Measurements from ENCODE around the gene GTF3C5. TPM values are rescaled to one million over a fixed set of nuclear protein-coding genes. Genes with fewer than 3 reads are reported as not detected.
"Not testable (repeated sequence)": the region's sequence is repeated elsewhere in the genome, so short reads cannot be mapped to it uniquely, and the experiment has no call there.

GTF3C5 gene
- total RNA-seq, 1 experiment from 2014 or later: 90.7 TPM

GRCh38 chr9:133067813-133068212, 37.0 kb downstream of the GTF3C5 start:
- DNase-seq (ENCODE audit: low read depth): no peak

GRCh38 chr9:133068431-133068830, 37.6 kb downstream of the GTF3C5 start:
- not testable (repeated sequence) for DNase-seq (ENCODE audit: low read depth)

GRCh38 chr9:133070500-133070961, 39.7 kb downstream of the GTF3C5 start:
- DNase-seq (ENCODE audit: low read depth): not testable (repeated sequence)

GRCh38 chr9:133070985-133071384, 40.2 kb downstream of the GTF3C5 start:
- not testable (repeated sequence) for DNase-seq (ENCODE audit: low read depth)

- DNase-seq (ENCODE audit: low read depth): no peak
These were observed 40.8 kb downstream of the GTF3C5 start for GRCh38 chr9:133071484-133072150.

GRCh38 chr9:133072210-133072609, 41.4 kb downstream of the GTF3C5 start:
- DNase-seq (ENCODE audit: low read depth): not testable (repeated sequence)

GRCh38 chr9:133073086-133074014, 42.6 kb downstream of the GTF3C5 start:
- no peak for DNase-seq (ENCODE audit: low read depth)

- DNase-seq (ENCODE audit: low read depth): no peak
These were observed 43.4 kb downstream of the GTF3C5 start for GRCh38 chr9:133074111-133074651.

- peak; percentile 58 for DNase-seq (ENCODE audit: low read depth)
These were observed 45.3 kb downstream of the GTF3C5 start for GRCh38 chr9:133075925-133076630.

GRCh38 chr9:133076691-133077090, 45.9 kb downstream of the GTF3C5 start:
- DNase-seq (ENCODE audit: low read depth): no peak

- no peak for DNase-seq (ENCODE audit: low read depth)
These were observed 47.7 kb downstream of the GTF3C5 start for GRCh38 chr9:133078486-133078885.

- DNase-seq (ENCODE audit: low read depth): no peak
These were observed 49.4 kb downstream of the GTF3C5 start for GRCh38 chr9:133080161-133080560.

GRCh38 chr9:133080786-133081779, 50.3 kb downstream of the GTF3C5 start:
- DNase-seq (ENCODE audit: low read depth): not testable (repeated sequence)

GRCh38 chr9:133081957-133082644, 51.3 kb downstream of the GTF3C5 start:
- DNase-seq (ENCODE audit: low read depth): not testable (repeated sequence)

GRCh38 chr9:133083688-133084087, 52.9 kb downstream of the GTF3C5 start:
- not testable (repeated sequence) for DNase-seq (ENCODE audit: low read depth)

- DNase-seq (ENCODE audit: low read depth): not testable (repeated sequence)
These were observed 55.5 kb downstream of the GTF3C5 start for GRCh38 chr9:133086212-133086860.

GRCh38 chr9:133086894-133087293, 56.1 kb downstream of the GTF3C5 start:
- no peak for DNase-seq (ENCODE audit: low read depth)

GRCh38 chr9:133087429-133088145, 56.8 kb downstream of the GTF3C5 start:
- no peak for DNase-seq (ENCODE audit: low read depth)

All from HT1080 (cell line).